Lung (tissue), 12 donors: ENCODE data around the gene OR2B6. TPM values are rescaled to one million over a fixed set of nuclear protein-coding genes. Genes with fewer than 3 reads are reported as not detected.

ENCODE experiments used
- ATAC-seq: fragments of 200-7000 bp; cut with Tn5 transposase; one replicate; pipeline ENCODE4 v1.9.1; 2020; ENCODE audit warnings: moderate number of reproducible peaks; ENCODE audit not compliant: insufficient read depth, low FRiP score
- DNase-seq, 3 donors: peaks; one replicate each; pipeline ENCODE4 v3.0.0-alpha.2; 2013 to 2017
- H3K27ac ChIP-seq, 2 donors: one replicate each; pipeline ENCODE4 v1.5.1; 2013; ENCODE audit warnings: mild to moderate bottlenecking in 2 of 2, moderate library complexity in 2 of 2, control low read depth in 1 of 2, inconsistent platforms in 1 of 2, low read depth in 1 of 2, low read length in 1 of 2
- H3K27me3 ChIP-seq, 3 donors: one replicate each; pipeline ENCODE4 v1.5.1; 2013; ENCODE audit warnings: low read length in 2 of 3; ENCODE audit not compliant: control insufficient read depth in 3 of 3, insufficient read depth in 3 of 3
- H3K36me3 ChIP-seq, 4 donors: one replicate each; pipeline ENCODE4 v1.5.1; 2013; ENCODE audit warnings: low read length in 4 of 4, mild to moderate bottlenecking in 1 of 4, moderate library complexity in 1 of 4; ENCODE audit not compliant: control insufficient read depth in 4 of 4, insufficient read depth in 4 of 4
- H3K4me1 ChIP-seq, 5 donors: one replicate each; pipeline ENCODE4 v1.5.1; 2013; ENCODE audit warnings: low read length in 5 of 5, mild to moderate bottlenecking in 2 of 5, moderate library complexity in 1 of 5; ENCODE audit not compliant: control insufficient read depth in 5 of 5, insufficient read depth in 5 of 5
- H3K4me3 ChIP-seq: one replicate; pipeline ENCODE4 v1.5.1; 2013; ENCODE audit warnings: mild to moderate bottlenecking, control low read depth, moderate library complexity
- H3K9ac ChIP-seq, 2 donors: one replicate each; pipeline ENCODE4 v1.5.1; 2013; ENCODE audit warnings: low read length in 2 of 2, control low read depth in 1 of 2; ENCODE audit not compliant: insufficient read depth in 1 of 2
- H3K9me3 ChIP-seq, 4 donors: one replicate each; pipeline ENCODE4 v1.5.1; 2013; ENCODE audit warnings: low read length in 3 of 4, mild to moderate bottlenecking in 1 of 4, moderate library complexity in 1 of 4; ENCODE audit not compliant: control insufficient read depth in 4 of 4, insufficient read depth in 3 of 4
- CTCF ChIP-seq: IDR thresholded peaks from 2 replicates; pipeline ENCODE4 v1.5.1; 2012; ENCODE audit warnings: mild to moderate bottlenecking; ENCODE audit errors: control extremely low read depth, extremely low read depth
- WGBS, 2 donors: extraction: QIAGEN DNeasy Blood & Tissue Kit; methylation state at CpG; one replicate each; pipeline ENCODE4 v1.1.7; 2013; 5-methylcytosine and 5-hydroxymethylcytosine counted together
- polyA plus RNA-seq, 2 donors: library from polyadenylated mRNA; stranded (reverse); fragments of 200-250 nt; gene quantifications; one replicate each; pipeline ENCODE4 v1.2.1, GENCODE V29; 2013
- total RNA-seq, 2 donors: library from RNA; depleted of rRNA in 1 of 2; stranded (reverse); fragments of >200 nt in 1 of 2; gene quantifications; one replicate each; pipeline ENCODE4 v1.2.1, GENCODE V29; 2014 to 2021
- donor health status: control.
- donor health status: control.
- donor health status: Bipolar disorder and iron deficiency.
- donor health status: healthy.
- donor health status: DM: yes; HTN: yes; CAD: no.

The OR2B6 gene
- total and polyA plus RNA-seq, 4 donors = not detected

DNA sequence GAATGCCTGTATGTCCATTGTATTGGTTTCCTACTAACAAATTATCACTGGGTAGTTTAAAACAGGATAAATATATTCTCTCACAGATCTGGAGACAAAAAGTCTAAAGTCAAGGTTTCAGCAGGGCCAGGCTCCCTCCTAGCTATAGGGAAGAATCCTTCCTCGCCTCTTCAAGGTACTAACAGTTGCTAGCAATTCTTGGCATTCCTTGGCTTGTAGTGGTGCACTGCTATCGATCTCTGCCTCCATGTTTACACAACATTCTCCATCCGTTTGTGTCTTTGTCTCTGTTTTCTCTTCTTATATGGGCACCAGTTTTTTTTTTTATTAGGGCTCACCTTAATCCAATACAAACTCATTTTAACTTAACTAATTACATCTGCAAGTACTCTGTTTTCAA lies 48.9 kb downstream of the OR2B6 start:
- Histone ChIP-seq H3K9ac (no peak overlapping the region), H3K27ac (no peak overlapping the region), H3K36me3 (no peaks in the 10 kb centered on the region), H3K4me1 (peaks cover 0 to 14% (median 0%) of the 10 kb centered on the region in 5 donors), H3K9me3 (peaks cover 0 to 3% (median 0%) of the 10 kb centered on the region in 4 donors), H3K4me3 (no peak overlapping the region), H3K27me3 (peaks cover 0 to 2% (median 2%) of the 10 kb centered on the region in 3 donors)
- no peak for ATAC-seq
- no peak for TF ChIP-seq CTCF
- no peak for DNase-seq
- WGBS, 2 donors = 44 to 56% methylated on average over 3 of the region's 3 CpGs

Other genes starting within 250 kb of the OR2B6 start
- gene OR2B2, start 44.8 kb upstream of the OR2B6 start, total RNA-seq = not detected
- gene OR2B2, start 44.8 kb upstream of the OR2B6 start, polyA plus RNA-seq = not detected
- gene ZNF165, start 123.3 kb downstream of the OR2B6 start, total RNA-seq = 1 to 10 TPM; 2.6 to 4.0 TPM
- 1 to 10 TPM; 2.1 to 5.2 TPM for gene ZNF165, start 123.3 kb downstream of the OR2B6 start, polyA plus RNA-seq
- 1 to 10 TPM; 5.0 to 7.1 TPM for gene ZSCAN16, start 167.4 kb downstream of the OR2B6 start, total RNA-seq
- gene ZSCAN16, start 167.4 kb downstream of the OR2B6 start, polyA plus RNA-seq = 10 to 100 TPM in 1 of 2 donors, 1 to 10 TPM in 1; 4.5 to 10.2 TPM
- 10 to 100 TPM; 13.6 to 40.5 TPM for gene ZKSCAN8, start 184.6 kb downstream of the OR2B6 start, total RNA-seq
- gene ZKSCAN8, start 184.6 kb downstream of the OR2B6 start, polyA plus RNA-seq = 1 to 10 TPM; 3.8 to 3.9 TPM